Epithelial cell of proximal tubule (primary cell): Measurements from ENCODE around the gene MINK1. TPM values are rescaled to one million over a fixed set of nuclear protein-coding genes. Genes with fewer than 3 reads are reported as not detected.

ENCODE experiments used
- DNase-seq: peaks from one replicate; pipeline ENCODE4 v3.0.0-alpha.2; 2011; ENCODE audit warnings: low read depth
- H3K4me3 ChIP-seq: 2 replicates; pipeline ENCODE4 v1.5.1; 2011; ENCODE audit warnings: low read depth, mild to moderate bottlenecking, low read length
- total RNA-seq: library from RNA; depleted of rRNA; stranded (reverse); fragments of >200 nt; gene quantifications from 2 replicates; pipeline ENCODE4 v1.2.3, GENCODE V29; 2015
- TF ChIP-seq, protein P1 (sequence below): conservative IDR thresholded peaks from 2 replicates; pipeline ENCODE4 v1.5.1; 2012; ENCODE audit warnings: low read depth, mild to moderate bottlenecking, low read length

The MINK1 gene
- total RNA-seq, 1 donor from 2014 or later, result 39.9 TPM

DNA sequence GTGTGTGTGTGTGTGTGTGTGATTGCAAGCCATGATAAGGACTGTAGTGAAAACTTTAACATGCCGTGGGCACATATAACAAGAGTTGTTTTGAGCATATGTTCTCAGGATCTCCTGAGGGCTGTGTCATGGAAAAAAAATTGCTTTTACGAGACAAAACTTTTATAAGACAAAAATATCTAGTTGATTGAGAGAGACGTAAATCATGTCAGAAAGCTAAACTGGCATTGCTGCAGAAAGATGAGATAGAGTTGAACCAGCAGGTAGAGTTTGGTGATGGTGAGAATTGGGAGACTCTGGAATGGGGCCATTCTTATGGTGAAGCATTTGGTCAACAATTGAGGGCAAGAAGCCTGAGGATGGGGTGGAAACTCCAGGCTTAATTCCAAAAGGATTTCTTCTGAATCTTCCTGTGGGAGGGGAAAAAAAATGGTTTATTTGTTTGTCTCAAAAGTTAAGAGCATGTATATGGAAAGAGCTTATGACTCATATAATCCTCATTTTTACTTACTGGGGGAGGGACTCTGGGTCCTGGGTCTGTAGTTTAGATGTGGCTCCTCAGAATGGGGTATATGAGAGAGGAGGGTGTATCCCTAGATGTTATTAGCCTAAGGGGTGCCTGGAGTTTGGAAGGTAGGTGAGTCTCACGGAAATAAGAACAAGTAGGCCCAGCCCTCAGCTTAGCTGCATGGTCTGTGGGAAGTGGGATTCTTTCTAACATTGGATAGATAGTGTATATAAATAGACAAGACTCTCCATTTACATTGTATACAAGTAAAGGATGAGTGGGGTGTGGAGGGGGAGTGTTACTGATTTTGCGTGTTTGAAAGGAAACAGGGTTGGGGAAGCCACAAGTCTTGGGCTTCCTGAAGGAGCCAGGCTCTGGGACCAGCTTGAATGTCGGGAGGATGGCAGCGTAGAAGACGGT, 7.1 kb downstream of the MINK1 start:
- TF ChIP-seq, protein P1, sequence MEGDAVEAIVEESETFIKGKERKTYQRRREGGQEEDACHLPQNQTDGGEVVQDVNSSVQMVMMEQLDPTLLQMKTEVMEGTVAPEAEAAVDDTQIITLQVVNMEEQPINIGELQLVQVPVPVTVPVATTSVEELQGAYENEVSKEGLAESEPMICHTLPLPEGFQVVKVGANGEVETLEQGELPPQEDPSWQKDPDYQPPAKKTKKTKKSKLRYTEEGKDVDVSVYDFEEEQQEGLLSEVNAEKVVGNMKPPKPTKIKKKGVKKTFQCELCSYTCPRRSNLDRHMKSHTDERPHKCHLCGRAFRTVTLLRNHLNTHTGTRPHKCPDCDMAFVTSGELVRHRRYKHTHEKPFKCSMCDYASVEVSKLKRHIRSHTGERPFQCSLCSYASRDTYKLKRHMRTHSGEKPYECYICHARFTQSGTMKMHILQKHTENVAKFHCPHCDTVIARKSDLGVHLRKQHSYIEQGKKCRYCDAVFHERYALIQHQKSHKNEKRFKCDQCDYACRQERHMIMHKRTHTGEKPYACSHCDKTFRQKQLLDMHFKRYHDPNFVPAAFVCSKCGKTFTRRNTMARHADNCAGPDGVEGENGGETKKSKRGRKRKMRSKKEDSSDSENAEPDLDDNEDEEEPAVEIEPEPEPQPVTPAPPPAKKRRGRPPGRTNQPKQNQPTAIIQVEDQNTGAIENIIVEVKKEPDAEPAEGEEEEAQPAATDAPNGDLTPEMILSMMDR, result no peak
- DNase-seq, result no peak
- H3K4me3 ChIP-seq, result no peak overlapping the region

DNA sequence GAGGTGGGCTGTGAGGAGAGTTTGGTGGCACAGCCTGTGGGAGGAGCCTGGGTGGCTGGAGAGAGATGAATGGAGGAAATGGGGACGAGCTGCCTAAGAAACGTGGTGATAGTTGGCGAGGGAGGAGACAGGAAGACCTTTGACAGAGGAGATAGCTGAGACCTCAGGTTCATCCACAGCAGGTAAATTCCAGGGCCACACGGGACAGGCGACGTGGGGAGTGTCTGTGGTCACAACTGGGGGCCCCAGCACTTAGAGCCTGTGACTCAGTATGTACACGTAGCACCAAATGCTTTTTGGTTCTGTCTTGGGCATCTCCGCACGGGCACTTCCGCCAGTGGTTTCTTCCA, 7.7 kb downstream of the MINK1 start:
- TF ChIP-seq, protein P1, result no peak
- DNase-seq, result no peak
- no peak overlapping the region for H3K4me3 ChIP-seq

DNA sequence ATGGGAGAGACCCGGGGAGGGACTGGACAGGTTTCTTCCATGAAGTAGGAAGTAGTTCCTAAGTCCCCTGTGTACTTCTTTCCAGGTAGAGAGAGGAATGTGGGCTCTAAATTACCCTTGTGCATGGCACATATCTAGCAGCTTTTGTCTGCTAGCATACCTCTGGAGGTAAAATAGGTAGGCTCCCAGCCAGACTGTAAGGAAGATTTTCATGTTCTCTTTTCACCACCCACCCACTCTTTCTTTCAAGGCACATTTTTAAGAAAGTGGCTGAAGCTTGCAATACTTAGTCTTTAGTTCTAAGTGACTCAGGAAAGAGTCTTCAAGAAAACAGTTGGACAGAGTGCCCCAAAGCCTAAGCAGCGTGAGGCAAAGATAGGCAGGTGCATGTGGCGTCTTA, 9.2 kb downstream of the MINK1 start:
- no peak for DNase-seq
- TF ChIP-seq, protein P1, result no peak
- H3K4me3 ChIP-seq, result no peak overlapping the region

DNA sequence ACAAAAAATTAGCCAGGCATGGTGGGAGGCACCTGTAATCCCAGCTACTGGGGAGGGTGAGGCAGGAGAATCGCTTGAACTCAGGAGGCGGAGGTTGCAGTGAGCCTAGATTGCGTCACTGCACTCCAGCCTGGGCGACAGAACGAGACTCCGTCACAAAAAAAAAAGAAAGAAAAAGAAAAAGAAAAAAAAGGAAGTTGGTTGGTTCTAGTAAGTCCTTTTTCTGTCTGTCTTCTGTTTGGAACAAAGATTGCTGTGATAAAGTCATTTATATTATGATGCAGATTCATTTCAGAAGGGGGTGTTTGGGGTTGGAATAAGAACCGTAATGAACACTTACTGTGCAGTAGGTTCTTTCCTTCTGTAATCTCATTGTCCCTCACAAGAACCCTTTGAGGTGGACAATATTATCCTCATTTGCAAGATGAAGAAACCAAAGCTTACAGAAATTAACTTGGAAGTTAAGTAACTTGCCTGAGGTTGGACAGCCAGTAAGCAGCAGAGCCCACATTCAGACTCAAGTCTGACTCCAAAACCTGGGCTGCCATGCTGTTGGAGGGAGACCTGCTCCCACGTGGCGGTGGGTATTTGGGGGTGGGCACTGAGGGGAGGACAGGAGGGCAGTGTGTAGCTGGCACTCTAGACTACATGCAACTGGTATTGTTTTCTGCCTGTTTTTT, 10.3 kb downstream of the MINK1 start:
- DNase-seq, result no peak
- TF ChIP-seq, protein P1, result no peak
- no peak overlapping the region for H3K4me3 ChIP-seq

DNA sequence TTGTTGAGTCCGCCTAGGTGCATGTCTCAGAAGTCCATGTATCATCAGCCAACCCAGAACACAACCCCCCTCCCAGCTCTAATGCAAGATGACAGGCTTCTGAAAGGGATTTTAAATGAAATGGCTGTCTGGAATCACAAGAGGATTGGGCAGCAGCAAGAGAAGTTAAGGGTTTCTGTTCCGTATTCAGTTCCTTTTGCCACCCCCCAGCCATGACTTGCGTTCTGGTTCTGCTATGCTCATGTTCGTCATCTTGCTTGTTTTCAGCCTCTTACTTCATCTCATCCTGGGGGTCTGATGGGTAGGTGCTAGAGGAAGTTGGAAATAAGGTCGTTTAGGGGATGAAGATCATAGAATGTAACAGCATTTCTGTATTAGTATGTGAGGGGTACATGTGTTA, 12.0 kb downstream of the MINK1 start:
- TF ChIP-seq, protein P1, result no peak
- DNase-seq, result no peak
- H3K4me3 ChIP-seq, result no peak overlapping the region

DNA sequence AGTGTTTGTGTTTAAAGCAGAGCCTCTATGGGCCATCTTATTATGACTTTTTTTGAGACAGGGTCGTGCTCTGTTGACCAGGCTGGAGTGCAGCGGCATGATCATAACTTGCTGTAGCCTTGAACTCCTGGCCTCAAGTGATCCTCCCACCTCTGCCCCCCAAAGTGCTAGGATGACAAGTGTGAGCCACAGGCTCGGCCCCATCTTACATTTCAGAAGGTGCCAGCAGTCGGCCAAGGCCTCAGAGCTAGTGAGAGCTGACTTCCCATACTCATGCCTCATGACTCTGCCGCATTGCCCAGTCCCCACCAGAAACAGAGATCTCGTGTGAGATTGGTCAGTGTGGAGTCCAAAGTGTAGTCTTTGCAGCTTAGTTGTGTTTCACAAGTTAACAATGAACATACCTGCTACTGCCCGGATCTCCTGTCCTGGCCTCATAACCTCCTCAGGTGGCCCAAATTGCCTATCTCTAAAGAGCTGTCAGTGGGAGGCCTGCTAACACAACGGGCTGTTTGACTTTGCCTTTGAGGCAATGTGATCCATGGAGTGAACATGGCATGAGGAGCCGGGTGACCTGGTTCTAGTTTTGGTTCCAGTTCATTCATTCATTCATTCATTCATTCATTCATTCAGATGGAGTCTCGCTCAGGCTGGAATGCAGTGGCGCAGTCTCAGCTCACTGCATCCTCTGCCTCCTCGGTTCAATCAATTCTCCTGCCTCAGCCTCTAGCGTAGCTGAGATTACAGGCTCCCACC, 13.7 kb downstream of the MINK1 start:
- no peak overlapping the region for H3K4me3 ChIP-seq
- DNase-seq, result no peak
- TF ChIP-seq, protein P1, result no peak
